OCI-LY7 (cell line): Measurements from ENCODE around the gene HERPUD2. TPM values are rescaled to one million over a fixed set of nuclear protein-coding genes. Genes with fewer than 3 reads are reported as not detected.

Source experiments
- BruUV-seq: library from RNA; stranded (reverse); fragments of 400-500 nt; replicated peaks from 2 replicates; lab custom pipeline; 2021; lab: Mats Ljungman, UMichigan
- CTCF ChIA-PET: fragments of 300-600 bp; sonication (Branson Sonifier 250); formaldehyde crosslinking; loops from one replicate; lab custom pipeline; 2022; ENCODE audit warnings: antibody characterized with exemption; ENCODE audit not compliant: unreplicated experiment; lab: Charles Lee
- POLR2A ChIA-PET: fragments of 300-600 bp; sonication (Branson Sonifier 250); formaldehyde crosslinking; loops from one replicate; lab custom pipeline; 2022; ENCODE audit warnings: antibody characterized with exemption; lab: Charles Lee
- DNase-seq: peaks from one replicate; pipeline ENCODE4 v3.0.0-alpha.2; 2015; ENCODE audit warnings: low spot score
- H2AFZ ChIP-seq: fragments of 200-600 bp; sonication (generic), shearing (Covaris generic); 2 replicates; pipeline ENCODE4 v1.6.1; 2014; ENCODE audit warnings: mild to moderate bottlenecking, antibody characterized with exemption, low read length, moderate library complexity
- H3K27ac ChIP-seq: fragments of 200-600 bp; sonication (generic); 2 replicates; pipeline ENCODE4 v1.5.1; 2014; ENCODE audit warnings: mixed run types, low read depth, mild to moderate bottlenecking, moderate library complexity, low read length, inconsistent platforms; ENCODE audit not compliant: poor library complexity, severe bottlenecking
- H3K36me3 ChIP-seq: fragments of 200-600 bp; sonication (generic); 2 replicates; pipeline ENCODE4 v1.6.1; 2014; ENCODE audit warnings: mild to moderate bottlenecking, antibody characterized with exemption, low read length, moderate library complexity, mixed read lengths; ENCODE audit not compliant: insufficient read depth
- H3K4me1 ChIP-seq: fragments of 200-600 bp; sonication (generic); 2 replicates; pipeline ENCODE4 v1.5.1; 2014; ENCODE audit warnings: mild to moderate bottlenecking, low read length; ENCODE audit not compliant: insufficient read depth, poor library complexity, severe bottlenecking
- H3K4me2 ChIP-seq: fragments of 200-600 bp; sonication (generic); 2 replicates; pipeline ENCODE4 v1.6.1; 2014; ENCODE audit warnings: mild to moderate bottlenecking, low read length
- H3K4me3 ChIP-seq: fragments of 200-600 bp; sonication (generic); 2 replicates; pipeline ENCODE4 v1.5.1; 2014; ENCODE audit warnings: mild to moderate bottlenecking, low read depth, low read length; ENCODE audit not compliant: poor library complexity, severe bottlenecking
- H3K79me2 ChIP-seq: fragments of 200-600 bp; sonication (generic); 2 replicates; pipeline ENCODE4 v1.6.1; 2016; ENCODE audit warnings: low read depth, mild to moderate bottlenecking, low read length, moderate library complexity, mixed read lengths; ENCODE audit not compliant: insufficient read depth
- H3K9me2 ChIP-seq: fragments of 200-600 bp; sonication (generic); 2 replicates; pipeline ENCODE4 v1.6.1; 2016; ENCODE audit warnings: mild to moderate bottlenecking, low read length, mixed read lengths; ENCODE audit not compliant: insufficient read depth
- H3K9me3 ChIP-seq: fragments of 200-600 bp; sonication (generic); 2 replicates; pipeline ENCODE4 v1.6.1; 2014; ENCODE audit warnings: mild to moderate bottlenecking, mixed run types, low read length, mixed read lengths
- H4K20me1 ChIP-seq: fragments of 200-600 bp; sonication (generic); 2 replicates; pipeline ENCODE4 v1.6.1; 2014; ENCODE audit warnings: mild to moderate bottlenecking, antibody characterized with exemption, low read length, moderate library complexity, mixed read lengths; ENCODE audit not compliant: insufficient read depth
- EZH2phosphoT487 ChIP-seq: fragments of 200-600 bp; sonication (generic); IDR thresholded peaks from 2 replicates; pipeline ENCODE4 v1.6.1; 2018; ENCODE audit warnings: low read depth, borderline replicate concordance, mild to moderate bottlenecking, mixed run types, antibody characterized with exemption, low read length, moderate library complexity, mixed read lengths
- intact Hi-C: fragments of 100-400 bp; cut with micrococcal nuclease; formaldehyde crosslinking; loops from one replicate; pipeline ENCODE4 v1.10.0; 2022; ENCODE audit not compliant: unreplicated experiment
- total RNA-seq, 2 experiments: library from RNA; depleted of rRNA in 1 of 2; stranded (reverse); fragments of >200 nt in 1 of 2; shearing (Covaris generic) in 1 of 2; gene quantifications; 2 replicates each; pipeline ENCODE4 v1.2.3, GENCODE V29; 2014 to 2022
- TF ChIP-seq, protein P1 (sequence below): fragments of 200-600 bp; sonication (generic); conservative IDR thresholded peaks from 2 replicates; pipeline ENCODE4 v1.5.1; 2014; ENCODE audit warnings: mild to moderate bottlenecking, antibody characterized with exemption, low read length, moderate library complexity, mixed read lengths

HERPUD2 gene
- total RNA-seq, 2 experiments from 2014 or later: 11.9 to 20.6 TPM

DNA sequence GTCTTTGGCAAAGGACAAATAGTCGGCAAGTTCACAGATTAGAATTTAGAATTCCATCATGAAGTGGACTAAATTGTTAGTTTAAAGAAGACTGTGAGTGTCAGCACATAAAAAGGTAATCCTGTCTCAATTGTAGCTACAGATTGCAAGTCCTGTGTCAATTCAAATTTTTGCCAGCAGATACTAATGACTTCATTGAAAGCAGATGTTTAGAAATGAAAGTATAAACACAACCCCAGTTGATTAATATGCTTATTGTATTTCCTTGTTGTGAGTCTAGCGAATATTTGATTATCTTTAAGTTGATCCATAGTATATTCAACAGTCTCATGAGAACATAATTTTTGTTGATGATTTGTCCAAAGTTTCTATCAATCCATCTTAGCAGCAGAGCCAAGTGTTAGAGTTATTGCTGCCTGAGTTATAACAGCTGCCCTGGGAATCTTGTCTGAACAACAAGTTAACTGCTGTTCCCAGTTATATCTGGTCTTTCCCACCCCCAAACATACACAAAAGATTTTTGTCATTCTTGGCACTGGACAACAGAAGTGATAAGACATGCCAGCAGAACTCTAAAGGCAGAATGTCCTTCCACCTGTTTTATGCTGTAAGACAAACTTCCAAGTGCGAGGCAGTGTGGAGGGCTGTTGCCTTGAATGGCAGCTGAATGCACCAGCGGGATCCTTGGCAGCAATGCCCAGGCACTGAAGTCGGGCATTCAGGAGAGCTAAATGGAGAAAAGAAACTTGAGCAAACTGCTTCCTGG, 21.3 kb upstream of the HERPUD2 start:
- Histone ChIP-seq H3K79me2 (no peaks in the 10 kb centered on the region), H3K4me2 (peak overlapping the region; percentile 48), H3K9me3 (no peaks in the 10 kb centered on the region), H4K20me1 (no peaks in the 10 kb centered on the region), H3K4me3 (peak overlapping the region; percentile 4), H2AFZ (peak overlapping the region; percentile 58), H3K36me3 (no peaks in the 10 kb centered on the region), H3K27ac (peak overlapping the region; percentile 1), H3K9me2 (no peaks in the 10 kb centered on the region), H3K4me1 (peaks cover 58% of the 10 kb centered on the region)
- BruUV-seq: no TSS peak
- no peak for DNase-seq
- intact Hi-C loops: no loop called here
- ChIA-PET CTCF (interaction anchor here (0.6 kb wide), 1 partner anchor 90 kb away, joined by 3 read pairs; no protein-coding TSS in a partner anchor), POLR2A (interaction anchor here (0.6 to 6.4 kb wide), 4 partner anchors 12 to 107 kb away, joined by 3 to 58 read pairs (median 6); partner anchors contain the start of gene SEPTIN7)
- no peak for TF ChIP-seq EZH2phosphoT487
- TF ChIP-seq, protein P1, sequence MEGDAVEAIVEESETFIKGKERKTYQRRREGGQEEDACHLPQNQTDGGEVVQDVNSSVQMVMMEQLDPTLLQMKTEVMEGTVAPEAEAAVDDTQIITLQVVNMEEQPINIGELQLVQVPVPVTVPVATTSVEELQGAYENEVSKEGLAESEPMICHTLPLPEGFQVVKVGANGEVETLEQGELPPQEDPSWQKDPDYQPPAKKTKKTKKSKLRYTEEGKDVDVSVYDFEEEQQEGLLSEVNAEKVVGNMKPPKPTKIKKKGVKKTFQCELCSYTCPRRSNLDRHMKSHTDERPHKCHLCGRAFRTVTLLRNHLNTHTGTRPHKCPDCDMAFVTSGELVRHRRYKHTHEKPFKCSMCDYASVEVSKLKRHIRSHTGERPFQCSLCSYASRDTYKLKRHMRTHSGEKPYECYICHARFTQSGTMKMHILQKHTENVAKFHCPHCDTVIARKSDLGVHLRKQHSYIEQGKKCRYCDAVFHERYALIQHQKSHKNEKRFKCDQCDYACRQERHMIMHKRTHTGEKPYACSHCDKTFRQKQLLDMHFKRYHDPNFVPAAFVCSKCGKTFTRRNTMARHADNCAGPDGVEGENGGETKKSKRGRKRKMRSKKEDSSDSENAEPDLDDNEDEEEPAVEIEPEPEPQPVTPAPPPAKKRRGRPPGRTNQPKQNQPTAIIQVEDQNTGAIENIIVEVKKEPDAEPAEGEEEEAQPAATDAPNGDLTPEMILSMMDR: no peak

DNA sequence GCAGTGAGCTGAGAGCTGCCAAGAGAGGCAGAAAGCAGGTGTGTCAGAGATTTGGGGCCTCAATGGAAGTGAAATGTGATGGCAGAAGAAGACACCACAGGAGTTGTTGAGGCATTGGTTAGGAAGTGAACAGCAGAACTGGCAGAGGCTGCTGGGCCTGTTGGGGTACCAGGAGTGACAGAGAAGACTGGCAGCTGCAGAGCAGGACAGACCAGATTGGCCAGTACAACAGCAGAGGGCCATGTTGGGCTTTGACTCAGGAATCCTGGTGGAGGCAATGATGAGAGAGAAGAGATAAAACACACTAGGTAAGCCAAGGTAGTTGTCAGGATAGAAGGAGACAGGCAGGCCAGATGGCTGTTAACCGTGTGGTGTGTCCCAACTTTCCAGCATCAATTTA, 19.9 kb upstream of the HERPUD2 start:
- H3K36me3 ChIP-seq: no peaks in the 10 kb centered on the region
- ChIA-PET POLR2A (interaction anchor here (9.7 kb wide), 1 partner anchor 11 kb away, joined by 148 read pairs; no protein-coding TSS in a partner anchor), CTCF (no interaction called here)
- no peaks in the 10 kb centered on the region for H4K20me1 ChIP-seq
- no peaks in the 10 kb centered on the region for H3K9me2 ChIP-seq
- H3K4me3 ChIP-seq: no peak overlapping the region
- peaks cover 58% of the 10 kb centered on the region for H3K4me1 ChIP-seq
- peak overlapping the region; percentile 82 for H2AFZ ChIP-seq
- intact Hi-C loops: loop anchor here (1.0 kb wide), 1 partner anchor 15 kb away; no protein-coding TSS in a partner anchor
- TF ChIP-seq EZH2phosphoT487: no peak
- TF ChIP-seq, protein P1: peak; percentile 48
- H3K4me2 ChIP-seq: peak overlapping the region; percentile 29
- BruUV-seq: no TSS peak
- no peaks in the 10 kb centered on the region for H3K79me2 ChIP-seq
- H3K9me3 ChIP-seq: no peaks in the 10 kb centered on the region
- DNase-seq: peak; percentile 37
- H3K27ac ChIP-seq: peak overlapping the region; percentile 28
